SH-SY5Y (cell line): ENCODE measurements around the gene TES.

Experiments used
- GATA2 ChIP-seq: IDR thresholded peaks from 2 replicates; pipeline ENCODE4 v1.6.1; 2011; ENCODE audit warnings: mild to moderate bottlenecking, low read depth, low read length
- GATA3 ChIP-seq: IDR thresholded peaks from 2 replicates; pipeline ENCODE4 v1.6.1; 2011; ENCODE audit warnings: low read depth, mild to moderate bottlenecking, low read length, moderate library complexity

DNA sequence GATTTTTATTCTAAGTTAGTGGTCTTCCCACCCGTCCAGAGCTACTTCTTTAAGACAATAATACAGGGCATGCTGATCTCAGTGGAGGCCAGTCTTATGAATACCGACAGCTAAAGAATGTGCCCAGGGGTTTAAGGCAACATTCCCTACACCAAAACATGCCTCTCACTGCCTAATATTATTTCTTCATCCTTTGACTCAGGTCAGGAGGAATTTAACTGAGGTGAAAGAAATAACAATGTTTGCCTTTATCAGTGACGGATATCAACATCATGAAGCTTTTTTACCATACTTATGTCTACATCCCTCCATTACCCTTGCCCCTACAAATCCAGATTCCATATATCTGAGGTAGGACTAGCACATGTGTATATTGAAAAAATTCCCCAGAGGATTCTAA is 33.3 kb upstream of the TES start:
- no peak for TF ChIP-seq GATA3
- TF ChIP-seq GATA2 = no peak
